H9 (cell line): ENCODE measurements around the gene PTPRJ. TPM values are rescaled to one million over a fixed set of nuclear protein-coding genes. Genes with fewer than 3 reads are reported as not detected.

Experiments
- DNase-seq: peaks from one replicate; pipeline ENCODE4 v3.0.0-alpha.2; 2017
- H2AFZ ChIP-seq: one replicate; pipeline ENCODE4 v1.6.1; 2013; ENCODE audit warnings: mild to moderate bottlenecking, low read length, control low read depth, moderate library complexity
- H2AK5ac ChIP-seq: 2 replicates; pipeline ENCODE4 v1.6.1; 2013; ENCODE audit warnings: low read length, control low read depth, mixed read lengths; ENCODE audit not compliant: insufficient read length
- H2BK120ac ChIP-seq: one replicate; pipeline ENCODE4 v1.6.1; 2013; ENCODE audit warnings: low read depth, mild to moderate bottlenecking, low read length, control low read depth, inconsistent platforms; ENCODE audit not compliant: poor library complexity, severe bottlenecking
- H2BK12ac ChIP-seq: 2 replicates; pipeline ENCODE4 v1.6.1; 2013; ENCODE audit warnings: low read length, control low read depth, mixed read lengths, low read depth; ENCODE audit not compliant: insufficient read length
- H2BK15ac ChIP-seq: 2 replicates; pipeline ENCODE4 v1.6.1; 2013; ENCODE audit warnings: low read depth, low read length, control low read depth
- H2BK20ac ChIP-seq: one replicate; pipeline ENCODE4 v1.6.1; 2013; ENCODE audit warnings: low read depth, mild to moderate bottlenecking, low read length, control low read depth, inconsistent platforms; ENCODE audit not compliant: poor library complexity, severe bottlenecking
- H2BK5ac ChIP-seq: 2 replicates; pipeline ENCODE4 v1.6.1; 2013; ENCODE audit warnings: low read length, control low read depth, mixed read lengths; ENCODE audit not compliant: insufficient read length
- H3K14ac ChIP-seq: 2 replicates; pipeline ENCODE4 v1.6.1; 2013; ENCODE audit warnings: low read length, control low read depth; ENCODE audit not compliant: insufficient read depth
- H3K18ac ChIP-seq: 2 replicates; pipeline ENCODE4 v1.6.1; 2013; ENCODE audit warnings: low read depth, mild to moderate bottlenecking, mixed read lengths, low read length, control low read depth; ENCODE audit not compliant: insufficient read length
- H3K23ac ChIP-seq: 2 replicates; pipeline ENCODE4 v1.6.1; 2013; ENCODE audit warnings: low read length, control low read depth, mixed read lengths, low read depth; ENCODE audit not compliant: insufficient read length
- H3K23me2 ChIP-seq: 2 replicates; pipeline ENCODE4 v1.6.1; 2013; ENCODE audit warnings: low read depth, mild to moderate bottlenecking, mixed read lengths, low read length, control low read depth; ENCODE audit not compliant: insufficient read length, poor library complexity, severe bottlenecking
- H3K27ac ChIP-seq: 2 replicates; pipeline ENCODE4 v1.5.1; 2013; ENCODE audit warnings: low read length, control low read depth, mixed read lengths, low read depth; ENCODE audit not compliant: insufficient read length
- H3K27me3 ChIP-seq: 2 replicates; pipeline ENCODE4 v1.6.1; 2013; ENCODE audit warnings: low read length, control low read depth, inconsistent platforms; ENCODE audit not compliant: insufficient read depth
- H3K4ac ChIP-seq: 2 replicates; pipeline ENCODE4 v1.6.1; 2013; ENCODE audit warnings: low read depth, mild to moderate bottlenecking, control low read depth, inconsistent platforms, low read length, moderate library complexity
- H3K4me1 ChIP-seq: 2 replicates; pipeline ENCODE4 v1.6.1; 2013; ENCODE audit warnings: low read length, control low read depth, inconsistent platforms; ENCODE audit not compliant: insufficient read depth
- H3K4me2 ChIP-seq: 2 replicates; pipeline ENCODE4 v1.6.1; 2013; ENCODE audit warnings: low read length, control low read depth, mixed read lengths; ENCODE audit not compliant: insufficient read length, insufficient read depth
- H3K56ac ChIP-seq: 2 replicates; pipeline ENCODE4 v1.6.1; 2013; ENCODE audit warnings: low read depth, mild to moderate bottlenecking, mixed read lengths, low read length, control low read depth; ENCODE audit not compliant: insufficient read length
- H3K79me1 ChIP-seq: 2 replicates; pipeline ENCODE4 v1.6.1; 2013; ENCODE audit warnings: low read depth, mild to moderate bottlenecking, moderate library complexity, low read length, control low read depth, inconsistent platforms; ENCODE audit not compliant: insufficient read depth, poor library complexity, severe bottlenecking
- H3K79me2 ChIP-seq: 2 replicates; pipeline ENCODE4 v1.6.1; 2013; ENCODE audit warnings: low read length, control low read depth, inconsistent platforms; ENCODE audit not compliant: insufficient read depth
- H3K9ac ChIP-seq: 2 replicates; pipeline ENCODE4 v1.6.1; 2013; ENCODE audit warnings: low read length, control low read depth, mixed read lengths; ENCODE audit not compliant: insufficient read length; ENCODE audit errors: extremely low read depth
- H3K9me3 ChIP-seq: one replicate; pipeline ENCODE4 v1.6.1; 2013; ENCODE audit warnings: low read depth, low read length, inconsistent platforms; ENCODE audit not compliant: control insufficient read depth
- H3T11ph ChIP-seq: one replicate; pipeline ENCODE4 v1.6.1; 2013; ENCODE audit warnings: mild to moderate bottlenecking, low read length, control low read depth, inconsistent platforms
- H4K20me1 ChIP-seq: one replicate; pipeline ENCODE4 v1.6.1; 2013; ENCODE audit not compliant: control insufficient read depth, insufficient read length, insufficient read depth
- H4K5ac ChIP-seq: 2 replicates; pipeline ENCODE4 v1.6.1; 2013; ENCODE audit warnings: low read depth, mild to moderate bottlenecking, mixed read lengths, low read length, control low read depth; ENCODE audit not compliant: insufficient read length
- H4K8ac ChIP-seq: replicated peaks from 2 replicates; pipeline ENCODE4 v1.6.1; 2013; ENCODE audit warnings: low read length, control low read depth, mixed read lengths, low read depth; ENCODE audit not compliant: insufficient read length
- H4K91ac ChIP-seq: 2 replicates; pipeline ENCODE4 v1.6.1; 2013; ENCODE audit warnings: low read depth, mild to moderate bottlenecking, moderate library complexity, mixed read lengths, low read length, control low read depth; ENCODE audit not compliant: insufficient read length
- H3K27ac Mint-ChIP-seq, 3 experiments: 2 replicates in 2 of 3; 3 replicates in 1 of 3; pipeline ENCODE4 v1.8.0; 2020 to 2021; ENCODE audit warnings: mixed read lengths in 3 of 3, mild to moderate bottlenecking in 1 of 3, moderate library complexity in 1 of 3
- H3K27me3 Mint-ChIP-seq: 2 replicates; pipeline ENCODE4 v1.8.0; 2021; ENCODE audit warnings: low read depth, mild to moderate bottlenecking, moderate library complexity, mixed read lengths
- H3K36me3 Mint-ChIP-seq, 3 experiments: 2 replicates in 2 of 3; 3 replicates in 1 of 3; pipeline ENCODE4 v1.8.0; 2020 to 2021; ENCODE audit warnings: low read depth in 3 of 3, mixed read lengths in 3 of 3; ENCODE audit not compliant: insufficient read depth in 1 of 3
- H3K4me1 Mint-ChIP-seq, 2 experiments: 2 replicates each; pipeline ENCODE4 v1.8.0; 2020; ENCODE audit warnings: mixed read lengths in 2 of 2
- H3K4me3 Mint-ChIP-seq, 2 experiments: 2 replicates in 1 of 2; 3 replicates in 1 of 2; pipeline ENCODE4 v1.8.0; 2020 to 2021; ENCODE audit warnings: mild to moderate bottlenecking in 2 of 2, mixed read lengths in 2 of 2, moderate library complexity in 1 of 2
- H3K9me3 Mint-ChIP-seq, 2 experiments: 2 replicates in 1 of 2; 3 replicates in 1 of 2; pipeline ENCODE4 v1.8.0; 2020; ENCODE audit warnings: mild to moderate bottlenecking in 2 of 2, mixed read lengths in 2 of 2, moderate library complexity in 1 of 2
- CTCF ChIP-seq: fragments of 200-600 bp; sonication (generic); conservative IDR thresholded peaks from 3 replicates; pipeline ENCODE4 v1.8.0; 2021; ENCODE audit warnings: antibody characterized with exemption, mild to moderate bottlenecking
- WGBS: extraction: QIAGEN DNeasy Blood & Tissue Kit; methylation state at CpG from one replicate; pipeline ENCODE4 v1.1.7; 2013; ENCODE audit warnings: missing lambda C conversion rate, low lambda C conversion rate, mixed read lengths; ENCODE audit not compliant: insufficient read length; ENCODE audit errors: extremely low coverage; 5-methylcytosine and 5-hydroxymethylcytosine counted together
- total RNA-seq: library from RNA; stranded (reverse); gene quantifications from 2 replicates; pipeline ENCODE4 v1.2.1, GENCODE V29; 2021

Gene PTPRJ
- total RNA-seq, 1 experiment from 2014 or later = 10.6 TPM

DNA sequence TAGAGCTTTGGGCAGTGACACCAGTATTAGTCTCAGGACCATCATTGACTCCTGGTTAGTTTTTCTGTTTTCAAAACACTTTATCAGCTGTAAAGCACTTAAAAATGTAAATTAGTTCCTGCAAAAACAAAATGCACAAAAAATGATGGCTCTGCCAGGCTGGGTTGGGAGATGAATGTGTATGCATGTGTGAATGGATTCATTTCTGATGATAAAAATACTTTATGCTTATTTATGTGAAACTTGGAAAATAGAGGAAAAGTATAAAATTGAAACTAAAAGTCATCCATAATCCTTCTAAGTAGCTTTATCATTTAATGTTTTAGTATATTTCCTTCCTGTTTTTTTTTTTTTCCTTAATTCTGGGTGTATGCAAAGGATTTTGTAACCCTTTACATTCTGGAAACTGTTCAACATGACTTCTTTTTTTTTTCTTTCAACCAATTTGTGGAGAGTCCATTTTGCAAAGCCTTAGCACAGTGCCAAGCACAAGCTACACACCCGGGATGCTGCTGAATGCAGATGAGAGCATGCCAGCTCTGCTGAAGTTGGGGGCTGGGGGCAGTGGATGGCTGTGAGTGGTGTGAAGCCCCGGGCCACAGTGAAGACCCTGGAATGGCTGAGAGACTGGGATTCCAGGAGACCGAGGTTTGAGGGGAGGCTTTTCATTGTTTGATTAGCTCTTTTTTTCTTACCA is 37.6 kb downstream of the PTPRJ start:
- Mint-ChIP-seq H3K27me3 (no peaks in the 10 kb centered on the region; the same call in 1 of the 2 replicates), H3K36me3 (no peaks in the 10 kb centered on the region), H3K27ac (no peak overlapping the region), H3K4me3 (peak overlapping the region in 1 of 2 experiments; percentile 58; a peak in 3 of 5 replicates), H3K4me1 (peaks cover 45 to 65% of the 10 kb centered on the region in 2 experiments), H3K9me3 (no peaks in the 10 kb centered on the region; a peak in 1 of 5 replicates)
- H3K27me3 ChIP-seq = no peaks in the 10 kb centered on the region; the same call in 1 of the 2 replicates
- no CpG with 5 or more reads among the region's 3 CpGs for WGBS
- no peaks in the 10 kb centered on the region for H3K9me3 ChIP-seq
- no peak overlapping the region for H3T11ph ChIP-seq
- peak overlapping the region; percentile 52; the same call in 1 of the 2 replicates for H3K14ac ChIP-seq
- H2AFZ ChIP-seq = no peak overlapping the region
- no peak overlapping the region for H2BK5ac ChIP-seq
- H2BK120ac ChIP-seq = no peak overlapping the region
- peaks cover 4% of the 10 kb centered on the region for H4K20me1 ChIP-seq
- H2BK12ac ChIP-seq = no peak overlapping the region
- no peak overlapping the region for H3K56ac ChIP-seq
- no peak overlapping the region for H2BK20ac ChIP-seq
- DNase-seq = no peak
- no peak overlapping the region for H2BK15ac ChIP-seq
- peaks cover 7% of the 10 kb centered on the region; the same call in 1 of the 2 replicates for H3K4me1 ChIP-seq
- H3K27ac ChIP-seq = no peak overlapping the region
- no peak overlapping the region for H3K23ac ChIP-seq
- H4K8ac ChIP-seq = no peak overlapping the region
- no peaks in the 10 kb centered on the region for H3K79me1 ChIP-seq
- no peak for TF ChIP-seq CTCF
- H3K4ac ChIP-seq = no peak overlapping the region
- no peaks in the 10 kb centered on the region; the same call in 1 of the 2 replicates for H3K79me2 ChIP-seq
- H3K23me2 ChIP-seq = no peaks in the 10 kb centered on the region
- no peak overlapping the region for H4K5ac ChIP-seq
- no peak overlapping the region for H2AK5ac ChIP-seq
- peak overlapping the region; percentile 30 for H3K4me2 ChIP-seq
- peak overlapping the region; percentile 53 for H3K18ac ChIP-seq
- H4K91ac ChIP-seq = no peak overlapping the region
- H3K9ac ChIP-seq = no peak overlapping the region
